ENCODE results near the gene ABLIM1. TPM values are rescaled to one million over a fixed set of nuclear protein-coding genes. Genes with fewer than 3 reads are reported as not detected.

Gene ABLIM1
- total RNA-seq, 4 donors from 2014 or later, result 193 to 248 (median 208) TPM

DNA sequence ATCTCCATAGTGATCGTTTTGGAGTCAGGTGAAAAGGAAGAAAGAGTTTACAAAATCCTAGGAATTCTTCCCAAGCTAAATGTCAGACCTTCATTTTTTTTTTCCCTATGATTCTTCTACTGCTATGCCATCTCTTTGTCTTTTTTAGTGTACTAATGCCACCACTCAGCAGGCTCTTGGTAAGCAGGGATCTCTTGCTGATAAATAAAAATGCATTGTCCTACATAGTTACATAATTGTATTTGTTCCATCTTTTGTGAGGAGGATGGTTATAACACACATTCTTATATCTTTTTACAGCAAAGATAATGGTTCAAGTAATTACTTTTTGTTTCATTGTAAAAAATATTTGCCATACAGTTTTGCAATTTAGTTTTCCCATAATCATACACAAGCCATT is 217.0 kb downstream of the ABLIM1 start:
- TF ChIP-seq, protein P1, sequence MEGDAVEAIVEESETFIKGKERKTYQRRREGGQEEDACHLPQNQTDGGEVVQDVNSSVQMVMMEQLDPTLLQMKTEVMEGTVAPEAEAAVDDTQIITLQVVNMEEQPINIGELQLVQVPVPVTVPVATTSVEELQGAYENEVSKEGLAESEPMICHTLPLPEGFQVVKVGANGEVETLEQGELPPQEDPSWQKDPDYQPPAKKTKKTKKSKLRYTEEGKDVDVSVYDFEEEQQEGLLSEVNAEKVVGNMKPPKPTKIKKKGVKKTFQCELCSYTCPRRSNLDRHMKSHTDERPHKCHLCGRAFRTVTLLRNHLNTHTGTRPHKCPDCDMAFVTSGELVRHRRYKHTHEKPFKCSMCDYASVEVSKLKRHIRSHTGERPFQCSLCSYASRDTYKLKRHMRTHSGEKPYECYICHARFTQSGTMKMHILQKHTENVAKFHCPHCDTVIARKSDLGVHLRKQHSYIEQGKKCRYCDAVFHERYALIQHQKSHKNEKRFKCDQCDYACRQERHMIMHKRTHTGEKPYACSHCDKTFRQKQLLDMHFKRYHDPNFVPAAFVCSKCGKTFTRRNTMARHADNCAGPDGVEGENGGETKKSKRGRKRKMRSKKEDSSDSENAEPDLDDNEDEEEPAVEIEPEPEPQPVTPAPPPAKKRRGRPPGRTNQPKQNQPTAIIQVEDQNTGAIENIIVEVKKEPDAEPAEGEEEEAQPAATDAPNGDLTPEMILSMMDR (IDR thresholded peaks at IDR 0.05; ENCODE audit: low read depth), result no peak

DNA sequence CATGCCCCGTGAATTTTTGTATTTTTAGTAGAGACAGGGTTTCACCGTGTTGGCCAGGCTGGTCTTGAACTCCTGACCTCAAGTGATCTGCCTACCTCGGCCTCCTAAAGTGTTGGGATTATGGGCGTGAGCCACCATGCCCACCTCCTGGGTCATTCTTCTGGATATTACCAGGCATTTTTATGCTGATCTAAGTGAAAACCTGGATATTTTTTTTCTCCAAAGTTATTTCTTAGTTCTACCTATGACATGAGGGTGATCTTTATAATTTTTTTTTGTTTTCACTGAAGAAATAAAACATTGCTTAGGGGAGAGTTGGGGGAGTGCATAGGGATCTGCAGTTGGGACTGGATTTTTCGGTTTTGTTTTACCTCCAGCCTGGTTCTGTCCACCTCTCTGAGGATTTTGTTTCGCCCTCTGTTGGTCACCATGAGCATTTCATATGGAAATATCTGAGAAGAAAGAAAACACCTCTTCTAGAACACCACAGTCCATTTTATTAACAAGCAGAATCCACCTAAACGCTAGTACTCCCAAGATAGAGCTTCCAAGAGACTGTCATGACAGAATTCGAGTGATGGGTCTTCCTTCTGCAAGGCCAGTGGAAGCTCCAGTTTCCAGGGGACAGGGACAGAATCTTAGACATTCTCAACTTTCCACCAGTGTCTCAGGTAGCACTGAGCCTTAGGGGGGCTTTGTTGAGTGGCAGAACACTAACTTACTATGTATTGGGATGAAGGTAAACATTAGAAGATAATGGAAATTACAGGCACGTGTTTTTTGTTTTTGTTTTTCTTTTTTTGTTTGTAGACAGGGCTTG is 220.4 kb downstream of the ABLIM1 start:
- TF ChIP-seq, protein P1 (IDR thresholded peaks at IDR 0.05; ENCODE audit: low read depth), result no peak

DNA sequence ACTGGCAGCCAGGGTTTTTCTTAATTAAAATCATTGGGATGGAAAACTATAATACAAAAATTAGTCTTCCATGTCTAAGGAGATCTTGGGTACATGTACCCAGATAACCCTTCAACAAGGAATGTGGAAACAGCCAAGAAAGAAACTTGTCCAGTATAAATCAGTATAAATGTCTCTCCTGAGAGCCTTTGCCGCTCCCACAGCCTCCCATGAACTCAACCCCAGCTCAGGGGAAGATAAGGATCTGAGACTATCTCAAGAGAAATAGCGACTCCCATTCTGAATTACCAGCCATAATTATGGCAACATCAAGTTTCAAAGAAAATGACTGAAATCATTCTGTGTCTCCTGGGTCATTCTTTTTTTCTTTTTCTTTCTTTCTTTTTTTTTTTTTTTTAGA is 221.1 kb downstream of the ABLIM1 start:
- TF ChIP-seq, protein P1 (IDR thresholded peaks at IDR 0.05; ENCODE audit: low read depth), result no peak

DNA sequence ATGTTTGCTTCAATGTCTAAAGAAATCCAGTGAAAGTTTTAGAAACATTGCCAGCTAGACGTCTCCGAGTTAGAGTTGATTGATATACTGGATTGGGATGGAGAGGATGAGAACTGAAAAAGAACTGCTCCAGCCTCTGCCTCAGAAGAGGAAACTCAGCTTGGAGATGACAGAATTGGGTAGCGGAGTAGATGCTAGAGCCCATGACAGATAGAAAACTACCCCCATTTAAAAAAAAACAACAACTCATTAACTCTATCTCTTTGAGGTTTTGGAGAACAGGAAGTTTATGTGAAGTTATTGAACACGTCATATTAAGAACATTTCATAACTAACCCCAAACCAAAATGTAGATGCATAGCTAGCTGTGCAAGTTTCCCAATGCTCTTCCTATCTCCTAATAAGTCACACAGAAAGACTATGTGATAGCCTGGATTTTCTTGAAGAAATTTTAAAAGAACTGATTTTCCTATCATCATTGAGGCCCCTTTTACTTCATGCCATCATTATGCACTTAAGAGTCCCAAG is 225.4 kb downstream of the ABLIM1 start:
- TF ChIP-seq, protein P1 (IDR thresholded peaks at IDR 0.05; ENCODE audit: low read depth), result no peak

DNA sequence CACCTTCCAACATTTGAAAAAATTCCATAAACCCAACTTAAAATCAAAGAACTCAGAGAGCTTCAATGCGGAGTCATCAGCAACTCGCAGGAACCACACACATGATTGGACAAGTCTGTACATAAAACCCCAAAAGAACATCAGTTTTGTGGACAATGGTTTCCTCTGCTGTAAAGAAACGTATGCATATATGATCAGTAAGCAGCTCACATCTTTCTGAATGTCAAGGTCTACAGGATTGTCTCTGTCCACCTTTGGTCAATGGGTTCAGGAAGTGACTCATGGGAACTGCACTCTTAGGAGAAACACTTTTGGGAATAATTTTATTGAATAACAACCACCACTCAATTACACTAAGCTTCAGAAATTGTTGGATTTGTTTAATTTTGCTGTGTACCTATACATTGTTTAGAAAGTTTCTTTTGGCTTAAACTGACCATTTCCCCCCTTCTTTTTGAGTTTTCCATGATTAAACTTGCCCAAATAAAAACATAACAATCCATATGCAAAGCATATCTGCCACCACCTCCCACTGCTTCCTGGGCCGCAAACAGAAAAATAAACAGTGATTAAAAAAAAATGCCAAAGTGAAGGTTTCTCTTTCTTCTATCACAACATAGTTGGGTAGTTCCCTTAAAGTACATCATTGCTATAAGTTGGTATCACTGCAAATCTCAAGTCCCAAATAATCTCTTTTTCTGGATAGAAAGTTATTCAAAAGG is 226.5 kb downstream of the ABLIM1 start:
- TF ChIP-seq, protein P1 (IDR thresholded peaks at IDR 0.05; ENCODE audit: low read depth), result no peak

DNA sequence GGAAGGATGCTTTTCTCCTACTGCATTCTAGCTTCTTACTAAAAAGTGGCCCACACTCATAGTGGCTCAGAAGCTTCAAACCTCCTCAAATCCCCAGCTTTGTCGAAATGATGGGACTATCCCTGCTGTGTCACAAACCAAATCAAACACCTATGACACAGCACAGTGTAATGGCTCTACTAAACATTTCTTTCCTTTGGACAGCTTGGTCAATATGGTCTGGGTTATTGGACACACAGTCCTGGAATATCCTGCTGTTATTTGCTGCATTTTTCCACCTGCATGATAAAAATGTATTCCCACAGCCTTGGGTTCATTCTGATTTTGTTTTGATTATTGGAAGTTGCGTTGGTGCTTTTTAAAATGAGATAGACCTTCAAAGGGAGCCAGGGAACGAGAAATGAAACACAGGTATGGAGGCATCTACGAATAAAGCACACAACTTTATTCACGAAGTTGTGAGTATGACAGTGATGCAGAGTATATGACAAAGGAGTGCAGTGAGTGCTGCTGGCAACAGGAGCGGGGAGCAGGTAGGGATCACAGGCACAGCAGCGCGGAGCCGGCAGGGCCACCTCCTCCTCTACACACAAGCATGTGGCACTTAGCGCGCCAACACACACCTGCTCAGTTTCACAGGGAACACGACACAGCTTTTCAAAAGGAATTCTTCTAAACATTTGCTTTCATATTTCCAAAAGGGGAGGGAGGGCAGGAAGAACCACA is 227.2 kb downstream of the ABLIM1 start:
- TF ChIP-seq, protein P1 (IDR thresholded peaks at IDR 0.05; ENCODE audit: low read depth), result no peak

Data from subcutaneous adipose tissue (tissue), 4 donors.